AG08396 (cell line): ENCODE results near the gene GNG2.
A peak's percentile ranks its signal among the peaks of the same experiment; 100 is the strongest.
"Not testable (repeated sequence)": the region's sequence is repeated elsewhere in the genome, so short reads cannot be mapped to it uniquely, and the experiment has no call there.

Source experiments
- DNase-seq: peaks from one replicate; pipeline ENCODE4 v3.0.0; 2012; ENCODE audit warnings: low spot score, mixed read lengths

The GNG2 gene

DNA sequence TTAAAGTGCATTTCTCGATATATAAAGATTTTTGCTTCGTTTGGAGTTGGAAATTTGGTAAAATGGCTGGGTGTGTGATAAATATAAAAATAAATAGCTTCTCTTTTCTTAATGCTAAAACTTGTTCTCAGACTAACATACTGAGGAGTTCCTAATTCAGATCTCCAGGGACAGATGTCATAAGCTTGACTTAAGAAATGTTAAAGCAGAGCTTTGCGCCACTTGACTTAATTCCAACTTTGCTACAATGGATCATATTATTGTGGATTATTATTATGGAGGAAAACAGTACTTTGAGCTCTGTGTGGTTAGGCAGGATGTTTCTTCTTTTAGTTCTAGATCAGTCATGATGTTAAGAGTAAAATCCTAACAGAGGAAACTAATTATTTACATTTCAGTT is 33.8 kb downstream of the GNG2 start:
- DNase-seq: no peak

DNA sequence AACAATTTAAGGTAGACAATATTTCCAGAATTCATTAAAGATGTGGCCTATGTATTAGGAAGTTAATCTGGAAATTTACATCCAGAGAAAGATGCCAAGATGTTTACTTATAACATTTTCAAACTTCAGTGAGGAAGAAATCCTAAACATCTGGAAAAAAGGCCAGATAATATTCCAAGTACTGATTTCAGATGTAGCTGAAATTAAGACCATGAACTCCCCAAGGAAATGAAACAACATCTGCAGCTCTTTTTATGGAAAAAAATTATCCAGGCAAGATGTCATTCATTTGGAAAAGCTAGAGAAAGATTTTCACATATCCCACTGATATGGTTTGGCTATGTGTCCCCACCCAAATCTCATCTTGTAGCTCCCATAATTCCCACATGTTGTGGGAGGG is 35.0 kb downstream of the GNG2 start:
- DNase-seq: no peak

DNA sequence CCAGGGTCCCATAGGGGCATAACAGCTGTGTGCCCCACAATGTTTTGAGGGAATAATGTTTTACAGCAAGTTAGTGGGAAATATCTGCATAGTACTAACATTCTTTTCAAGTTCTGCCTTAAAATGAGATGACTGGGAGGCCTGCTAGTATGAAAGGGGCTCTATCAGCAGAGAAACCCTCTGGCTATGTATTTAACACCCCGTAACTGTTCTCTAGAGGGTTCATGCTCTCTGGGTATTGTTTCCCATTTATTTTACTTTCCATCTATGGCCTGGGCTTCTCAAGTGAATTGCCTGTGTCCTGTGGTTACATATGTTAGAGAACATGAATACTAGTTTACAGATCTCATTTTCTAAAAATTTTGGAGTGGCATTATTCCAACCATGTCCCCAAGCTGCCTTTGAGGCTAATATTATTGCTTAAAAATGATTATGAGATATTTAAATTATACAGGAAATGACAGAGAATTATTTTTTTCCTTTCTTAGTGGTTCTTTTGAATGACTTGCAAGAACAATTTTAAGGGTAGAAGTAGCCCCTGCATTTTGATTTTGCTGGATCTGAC is 37.5 kb downstream of the GNG2 start:
- DNase-seq: no peak

DNA sequence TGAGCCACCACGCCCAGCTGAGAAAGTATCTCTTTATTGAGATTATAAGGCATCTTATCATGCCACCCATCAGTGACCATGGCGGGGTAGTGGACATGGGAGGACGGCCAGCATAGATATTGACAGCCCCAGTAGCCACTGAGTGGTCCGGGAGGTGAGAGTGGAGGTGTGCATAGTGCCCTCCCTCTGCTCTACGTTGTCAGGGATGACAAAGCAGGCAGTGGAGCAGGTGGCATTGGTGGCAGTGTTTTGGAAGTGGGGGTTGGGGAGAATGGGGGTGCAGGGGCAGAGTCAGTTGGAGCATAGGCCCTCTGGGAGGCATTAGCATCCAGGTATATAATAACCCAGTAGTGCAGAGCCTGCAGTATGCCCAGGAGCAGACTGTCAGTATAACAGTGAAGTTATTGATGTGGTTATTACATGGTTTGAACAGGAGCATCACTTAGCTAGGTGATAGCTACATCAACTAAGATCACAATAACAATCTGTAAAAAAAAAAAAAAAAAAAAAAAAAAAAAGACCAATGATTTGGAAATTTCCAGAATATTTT is 41.1 kb downstream of the GNG2 start:
- no peak for DNase-seq

DNA sequence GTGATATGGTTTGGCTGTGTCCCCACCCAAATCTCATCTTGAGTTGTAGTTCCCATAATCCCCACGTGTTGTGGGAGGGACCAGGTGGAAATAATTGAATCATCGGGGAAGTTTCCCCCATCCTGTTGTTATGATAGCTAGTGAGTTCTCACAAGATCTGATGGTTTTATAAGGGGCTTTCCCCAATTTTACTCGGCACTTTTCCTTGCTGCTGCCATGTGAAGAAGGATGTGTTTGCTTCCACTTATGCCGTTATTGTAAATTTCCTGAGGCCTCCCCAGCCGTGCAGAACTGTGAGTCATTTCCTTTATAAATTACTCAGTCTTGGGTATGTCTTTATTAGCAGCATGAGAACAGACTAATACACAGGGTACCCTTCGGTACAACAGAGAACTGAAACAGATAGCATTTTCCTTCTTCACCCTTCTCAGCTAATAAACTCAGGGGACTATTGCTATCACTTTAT is 45.3 kb downstream of the GNG2 start:
- not testable (repeated sequence) for DNase-seq

DNA sequence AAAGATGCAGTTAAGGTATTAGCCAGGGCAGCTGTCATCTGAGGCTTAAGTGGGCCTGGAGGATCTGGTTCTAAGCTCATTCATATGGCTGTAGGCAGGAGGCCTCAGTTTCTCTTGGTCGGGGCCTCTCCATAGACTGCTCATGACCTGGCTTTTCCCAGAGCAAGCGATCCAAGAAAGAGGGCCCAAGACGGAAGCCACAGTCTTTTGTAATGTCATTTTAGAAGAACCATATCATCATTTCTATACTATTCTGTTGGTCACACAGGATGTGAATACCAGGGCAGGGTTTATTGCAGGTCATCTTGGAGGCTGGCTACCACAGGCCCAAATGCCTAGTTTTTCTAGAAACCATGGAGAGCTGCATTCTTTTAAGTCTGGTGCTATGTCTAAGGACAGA is 47.7 kb downstream of the GNG2 start:
- no peak for DNase-seq

DNA sequence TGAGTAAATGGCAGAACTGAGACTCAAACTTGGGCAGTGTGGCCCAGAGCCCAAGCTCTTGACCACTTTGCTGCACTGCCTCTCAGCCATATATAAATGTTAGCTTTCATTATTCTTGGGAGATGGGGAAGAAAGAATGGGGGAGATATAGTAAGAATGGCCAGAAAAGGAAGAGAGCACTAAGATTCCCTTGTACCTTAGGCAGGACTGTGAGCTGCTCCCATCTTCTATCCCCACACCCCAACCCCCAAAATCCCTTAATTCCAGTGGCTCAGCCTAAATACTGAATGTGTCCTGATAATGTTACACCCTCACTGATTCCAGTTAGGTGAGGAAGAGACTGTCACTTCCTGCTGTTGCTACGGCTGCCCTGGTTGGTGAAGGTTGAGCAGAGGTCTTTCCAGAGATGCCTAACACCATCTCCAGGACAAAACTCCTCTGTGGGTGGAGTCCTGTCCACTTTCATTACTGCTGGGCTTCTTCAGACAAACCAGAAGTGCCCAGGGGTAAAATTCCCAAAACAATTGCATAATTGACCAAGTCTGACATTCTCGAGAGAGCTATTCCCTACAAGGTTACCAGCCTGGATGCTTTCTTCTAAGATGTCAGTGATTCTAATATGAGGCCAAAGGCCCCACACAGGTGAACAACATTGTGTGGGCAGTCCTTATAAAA is 51.8 kb downstream of the GNG2 start:
- DNase-seq: no peak

DNA sequence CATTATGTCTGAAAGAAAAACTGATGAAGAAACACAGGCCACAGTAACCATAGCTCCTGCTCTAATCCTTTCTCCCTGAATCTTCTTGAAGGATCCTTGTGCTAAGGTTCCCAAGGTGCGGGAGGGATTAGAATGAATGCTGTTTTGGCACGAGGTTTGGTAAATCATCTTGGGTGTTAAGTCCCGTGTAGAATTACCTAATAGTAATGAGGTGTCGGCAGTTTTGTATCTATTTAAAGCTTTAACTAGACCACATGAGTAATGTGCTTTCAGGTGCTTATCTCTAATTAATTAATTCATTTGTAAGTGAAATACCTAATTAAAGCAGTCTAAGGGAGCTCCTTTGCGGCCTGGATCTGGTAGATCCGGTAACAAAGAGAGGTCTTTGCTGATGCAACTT is 53.9 kb downstream of the GNG2 start:
- DNase-seq: no peak

DNA sequence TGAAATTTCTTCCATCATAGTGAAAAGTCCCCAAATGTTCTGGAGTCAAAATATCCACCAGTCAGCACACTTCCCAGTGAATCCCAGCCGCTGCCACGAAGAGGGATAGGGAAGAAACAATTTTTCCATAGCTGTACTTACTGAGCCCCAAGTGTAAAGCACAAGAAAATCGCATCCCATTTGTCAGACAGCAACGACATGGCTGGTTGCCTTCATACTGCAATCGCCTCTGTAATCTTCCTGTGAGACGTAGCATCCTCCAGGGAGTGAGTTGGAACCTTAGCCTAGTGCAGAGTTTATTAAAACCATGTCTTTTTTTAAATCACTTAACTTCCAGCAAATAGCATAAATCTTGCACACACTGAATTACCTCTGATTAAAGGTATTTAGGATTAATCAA is 56.8 kb downstream of the GNG2 start:
- DNase-seq: no peak

DNA sequence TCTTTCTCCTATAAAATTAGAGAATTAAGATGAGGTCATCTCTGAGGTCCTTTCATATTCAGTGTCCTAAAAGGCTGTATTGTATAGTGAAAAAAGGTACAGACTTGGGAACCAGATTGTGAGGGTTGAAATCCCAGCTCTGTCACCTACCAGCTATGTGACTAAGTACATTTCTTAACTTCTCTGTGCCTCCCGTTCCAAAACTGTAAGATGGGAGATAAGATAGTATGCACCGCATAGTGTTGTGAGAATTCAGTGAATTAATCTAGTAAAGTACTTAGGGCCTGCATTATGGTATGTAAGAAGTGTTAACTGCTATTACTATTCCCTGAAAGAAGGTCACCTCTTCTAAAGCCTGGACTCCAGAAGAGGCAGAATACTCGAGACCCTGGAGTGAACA is 60.6 kb downstream of the GNG2 start:
- no peak for DNase-seq

DNA sequence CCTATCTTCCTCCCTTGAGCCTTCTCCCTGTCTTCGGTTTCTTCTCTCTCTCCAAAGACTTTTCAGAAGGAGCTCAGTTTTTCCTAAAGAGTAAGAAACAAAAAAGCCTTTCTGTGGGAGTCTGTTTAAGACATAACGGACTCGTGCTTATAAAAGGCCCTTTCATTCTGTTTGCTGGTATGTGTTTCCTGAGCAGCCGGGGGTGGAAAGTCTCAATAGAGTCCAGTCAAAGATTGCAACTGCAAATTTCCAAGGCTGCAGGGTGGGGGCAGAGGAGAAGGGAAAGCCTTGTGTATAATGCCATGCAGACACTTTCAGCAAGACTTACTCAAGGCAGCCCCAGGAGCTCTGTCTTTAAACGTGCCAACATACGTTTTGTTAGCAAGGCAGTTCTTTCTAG is 62.2 kb downstream of the GNG2 start:
- DNase-seq: peak; percentile 16

DNA sequence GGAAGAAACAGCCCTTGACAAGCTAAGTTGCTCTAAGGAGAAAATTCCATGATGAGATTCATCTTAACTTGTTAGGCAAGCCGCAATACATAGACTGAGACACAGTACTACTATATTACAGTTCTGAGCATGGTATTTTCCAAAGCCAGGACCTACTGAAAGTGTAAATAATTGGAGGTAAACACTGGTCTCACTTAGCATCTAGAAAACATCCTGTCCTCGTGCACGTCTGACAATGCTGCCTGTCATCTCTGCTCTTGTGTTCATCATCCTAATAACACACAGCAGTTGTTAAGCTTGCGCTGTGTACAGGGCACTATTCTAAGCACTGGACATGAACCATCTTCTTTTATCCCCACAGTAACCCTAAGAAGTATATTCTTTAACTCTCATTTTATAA is 64.2 kb downstream of the GNG2 start:
- DNase-seq: no peak

DNA sequence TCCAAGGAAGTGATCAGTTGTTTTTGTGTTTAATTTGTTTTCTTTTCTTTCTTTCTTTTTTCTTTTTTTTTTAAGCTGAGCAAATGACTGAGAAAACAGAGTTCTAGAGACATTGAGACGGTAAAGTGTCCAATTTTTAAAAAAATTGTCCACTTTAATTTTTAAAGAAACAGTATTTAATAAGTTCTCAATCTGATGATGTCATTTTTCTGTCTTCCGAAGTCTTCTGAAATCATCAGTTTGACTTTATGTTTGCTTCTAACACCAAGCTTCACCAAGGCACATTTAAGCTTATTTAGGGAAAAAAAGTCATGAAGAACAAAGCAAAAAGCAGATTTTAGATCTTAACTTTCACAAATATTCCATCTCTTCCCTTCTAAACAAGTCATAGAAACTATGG is 65.6 kb downstream of the GNG2 start:
- no peak for DNase-seq

DNA sequence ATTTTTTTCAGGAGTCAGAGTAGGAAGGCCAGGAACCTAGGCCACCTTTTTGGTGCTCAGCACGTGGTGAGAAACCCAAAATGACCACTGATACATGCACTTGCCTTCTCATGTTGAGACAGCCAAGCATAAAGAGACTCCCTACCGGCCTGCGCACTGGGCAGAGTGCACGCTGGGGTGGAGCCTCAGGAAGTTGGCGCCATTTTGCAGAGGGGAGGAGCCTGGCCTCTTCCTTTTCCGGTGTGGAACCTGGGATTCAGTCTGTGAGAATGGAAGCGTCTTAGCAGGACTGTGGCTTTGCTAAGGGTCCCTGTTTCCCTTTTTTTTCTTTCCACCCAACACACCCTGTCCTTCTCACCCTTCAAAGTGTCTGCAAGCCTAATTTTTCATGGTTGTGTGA is 66.0 kb downstream of the GNG2 start:
- no peak for DNase-seq

DNA sequence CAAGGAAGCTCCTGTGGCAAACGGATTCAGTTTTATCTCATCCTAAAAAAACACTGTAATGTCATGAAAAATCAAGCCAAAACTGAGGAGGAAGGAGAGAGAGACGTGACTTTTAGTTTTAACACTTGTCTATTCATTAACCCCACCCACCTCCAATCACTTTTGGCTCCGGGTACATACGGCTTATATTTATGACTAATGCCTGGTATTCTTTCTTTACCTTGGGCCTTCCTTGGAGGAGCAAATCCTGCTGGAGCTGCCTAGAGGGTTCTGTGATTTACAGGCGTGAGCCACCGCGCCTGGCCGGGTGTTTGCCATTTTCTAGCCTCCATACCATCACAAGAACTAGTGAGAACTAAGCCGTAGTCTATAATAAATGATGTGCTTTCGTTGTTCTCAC is 68.2 kb downstream of the GNG2 start:
- DNase-seq: no peak

DNA sequence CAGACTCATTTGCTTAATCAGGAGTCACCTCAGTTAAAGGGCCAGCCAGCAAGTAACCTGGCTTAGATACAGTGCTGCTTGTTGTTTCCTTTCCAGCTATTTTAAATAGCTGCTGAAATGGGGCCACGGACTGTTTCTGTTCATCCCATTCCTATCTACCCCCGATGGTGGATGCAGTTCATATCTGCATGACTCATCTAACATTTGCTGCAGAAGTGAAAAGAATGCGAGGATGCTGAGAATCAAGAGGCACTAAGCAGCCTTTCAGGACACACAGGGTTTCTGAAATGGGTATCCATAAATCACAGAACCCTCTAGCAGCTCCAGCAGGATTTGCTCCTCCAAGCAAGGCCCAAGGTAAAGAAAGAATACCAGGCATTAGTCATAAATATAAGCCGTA is 68.8 kb downstream of the GNG2 start:
- peak; percentile 24 for DNase-seq

DNA sequence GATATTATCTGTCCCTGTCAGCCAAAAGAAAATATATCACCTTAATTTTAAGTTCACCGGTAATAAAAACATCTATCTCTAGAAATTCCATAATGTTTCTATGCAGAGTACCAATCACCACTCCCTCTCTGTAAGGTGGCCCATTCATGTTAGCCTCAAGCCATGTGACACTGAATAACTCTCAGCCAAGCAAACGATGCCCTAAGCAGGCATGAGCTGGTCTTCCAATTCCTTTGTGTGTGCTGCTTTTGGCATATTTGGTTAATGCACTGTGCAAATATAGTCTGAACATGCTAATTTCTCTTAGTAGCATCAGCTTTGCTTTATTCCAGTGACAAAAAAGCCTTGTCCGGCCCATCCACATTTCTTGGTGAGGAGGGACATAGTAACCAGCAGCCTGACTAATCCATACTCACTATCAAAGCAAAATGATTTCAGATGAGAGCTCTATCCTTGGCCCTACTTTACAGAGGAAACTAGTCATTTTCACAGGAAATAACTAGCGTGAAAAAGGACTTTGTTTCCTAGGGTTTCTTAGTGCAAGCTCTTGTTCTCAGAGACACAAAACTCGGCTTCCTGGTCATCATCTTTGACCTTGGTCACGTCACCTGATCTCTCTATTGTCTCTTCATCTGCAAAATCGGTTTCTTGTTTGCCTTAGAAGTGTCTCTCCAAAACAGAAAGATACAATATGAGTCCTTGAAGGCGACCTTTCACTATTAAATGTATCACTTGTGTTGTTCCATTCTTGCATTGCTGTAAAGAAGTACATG is 69.7 kb downstream of the GNG2 start:
- DNase-seq: no peak

DNA sequence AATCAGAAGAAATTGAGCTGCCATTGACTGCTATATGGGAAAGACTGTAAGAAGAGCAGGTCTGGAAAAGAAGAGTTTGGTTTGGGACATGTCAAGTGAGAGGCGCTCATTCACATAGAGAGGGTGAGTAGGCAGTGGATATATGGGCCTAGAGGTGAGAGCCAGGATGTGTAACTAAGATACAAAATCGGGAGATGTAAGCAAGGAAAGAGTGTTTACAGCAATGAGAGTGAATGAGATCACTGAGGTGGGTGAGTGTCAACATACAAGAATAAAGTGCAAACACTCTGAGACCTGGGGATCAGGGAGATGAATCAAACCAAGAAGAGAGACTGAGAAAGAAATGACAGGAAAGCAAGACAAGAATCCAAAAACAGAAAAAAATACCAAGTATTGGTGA is 70.9 kb downstream of the GNG2 start:
- no peak for DNase-seq

DNA sequence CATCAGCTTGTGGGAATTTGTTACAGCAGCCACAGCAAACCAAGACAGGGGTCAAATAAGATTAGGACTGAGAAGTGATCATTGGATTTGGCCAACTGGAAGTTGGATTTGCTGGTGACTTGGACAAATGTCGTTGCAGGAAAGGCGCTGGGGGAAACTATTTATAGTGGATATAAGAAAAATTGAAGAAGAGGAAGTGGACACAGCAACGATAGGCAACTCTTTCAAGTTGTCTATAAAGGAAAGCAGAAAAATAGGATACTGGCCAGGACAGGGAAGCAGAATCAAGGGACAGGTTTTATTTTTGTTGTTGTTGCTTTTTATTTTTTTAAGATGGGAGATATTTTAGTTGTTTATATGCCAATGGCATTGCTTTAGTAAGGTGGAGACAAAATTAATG is 72.8 kb downstream of the GNG2 start:
- no peak for DNase-seq

DNA sequence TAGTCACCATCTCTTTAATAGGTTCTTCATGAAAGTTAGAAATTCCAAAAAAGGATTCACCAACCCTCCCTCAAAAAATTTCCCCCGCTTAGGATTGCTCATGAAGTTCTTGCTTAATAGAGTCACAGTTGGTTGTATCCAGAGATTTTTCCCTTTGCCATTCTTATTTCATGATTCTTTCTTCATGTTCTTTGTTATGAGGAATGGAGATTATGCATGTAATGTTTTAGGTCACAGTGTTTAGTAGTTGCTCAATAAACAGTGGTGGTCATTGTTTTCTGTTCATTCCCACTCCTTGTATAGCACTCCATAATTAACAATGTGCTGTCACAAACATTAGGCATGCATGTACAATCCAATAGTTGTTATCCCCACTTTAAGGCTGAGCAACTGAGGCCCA is 77.7 kb downstream of the GNG2 start:
- DNase-seq: no peak

DNA sequence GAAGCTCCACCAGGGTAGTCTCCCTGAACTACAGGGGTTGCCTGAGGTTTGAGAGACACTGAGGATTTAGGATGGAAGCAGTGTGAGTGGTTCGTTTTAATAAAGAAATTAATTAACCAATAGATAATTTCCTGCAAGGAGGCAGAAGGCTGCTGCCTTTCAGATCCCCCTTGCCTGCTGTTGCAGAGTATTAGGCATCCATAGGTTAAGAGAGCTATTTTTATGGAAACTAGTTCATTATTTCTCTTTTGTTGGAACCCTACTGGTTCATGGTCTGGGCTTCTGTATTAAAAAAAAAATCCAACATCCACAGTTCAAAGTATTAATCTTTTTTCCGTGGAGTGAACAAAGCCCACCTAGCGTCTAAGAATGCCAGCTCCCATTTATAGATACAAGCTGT is 78.4 kb downstream of the GNG2 start:
- DNase-seq: no peak

DNA sequence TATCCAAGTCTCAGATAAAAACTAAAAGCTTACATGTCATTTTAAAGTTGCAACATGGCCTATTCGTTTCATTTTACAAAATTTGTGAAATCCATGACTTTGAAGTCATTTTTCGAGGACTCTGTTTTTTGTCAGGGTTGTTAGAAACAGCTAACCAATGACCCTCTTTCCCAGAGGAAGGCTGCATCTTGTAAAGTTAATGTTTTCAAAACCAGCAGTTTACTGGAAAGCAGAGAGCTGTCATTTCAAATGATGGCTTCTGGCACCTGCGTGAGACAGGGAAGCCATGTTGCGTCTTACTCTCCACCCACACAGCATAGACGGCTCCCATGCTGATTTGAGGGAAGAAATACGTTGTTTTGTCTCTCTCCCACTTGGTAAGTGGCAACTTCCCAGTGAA is 78.8 kb downstream of the GNG2 start:
- DNase-seq: no peak

DNA sequence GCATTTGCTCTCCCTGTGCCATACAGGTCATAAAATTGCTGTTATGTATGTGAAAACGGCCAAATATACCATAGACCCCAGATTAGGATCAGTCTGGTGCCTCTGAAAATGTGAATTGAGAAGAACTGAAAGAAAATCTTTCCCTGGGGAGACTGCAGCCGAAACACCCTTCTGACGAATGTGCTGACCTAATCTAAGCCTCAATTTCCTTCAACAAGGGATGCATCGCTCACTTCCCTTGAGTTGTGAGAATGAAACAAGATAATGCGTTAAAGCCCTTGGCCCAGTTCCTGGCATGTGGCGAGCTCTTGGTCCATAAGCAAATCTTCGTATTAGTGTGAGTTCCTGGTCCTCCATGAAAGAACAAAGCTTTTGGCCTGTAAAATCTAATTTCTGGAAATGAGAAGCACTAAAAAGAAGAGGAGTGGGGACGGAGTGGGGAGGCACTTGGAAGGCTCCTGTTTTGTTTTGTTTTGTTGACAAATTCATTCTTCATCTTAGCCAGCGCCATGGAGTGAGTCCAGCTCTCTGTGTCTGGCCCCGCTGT is 79.4 kb downstream of the GNG2 start:
- no peak for DNase-seq
